Stimulated activated CD8-positive, alpha-beta memory T cell treated with anti-CD3 and anti-CD28 coated beads, Interleukin-4, amount 100 ng/mL, for 1 hour (primary cell): ENCODE data around the gene PCMT1.
"Not testable (repeated sequence)": the region's sequence is repeated elsewhere in the genome, so short reads cannot be mapped to it uniquely, and the experiment has no call there.

Experiments
- DNase-seq, 2 donors: peaks; one replicate each; pipeline ENCODE4 v3.0.0-alpha.2; 2020; ENCODE audit warnings: low read depth in 2 of 2, low spot score in 1 of 2

The PCMT1 gene

DNA sequence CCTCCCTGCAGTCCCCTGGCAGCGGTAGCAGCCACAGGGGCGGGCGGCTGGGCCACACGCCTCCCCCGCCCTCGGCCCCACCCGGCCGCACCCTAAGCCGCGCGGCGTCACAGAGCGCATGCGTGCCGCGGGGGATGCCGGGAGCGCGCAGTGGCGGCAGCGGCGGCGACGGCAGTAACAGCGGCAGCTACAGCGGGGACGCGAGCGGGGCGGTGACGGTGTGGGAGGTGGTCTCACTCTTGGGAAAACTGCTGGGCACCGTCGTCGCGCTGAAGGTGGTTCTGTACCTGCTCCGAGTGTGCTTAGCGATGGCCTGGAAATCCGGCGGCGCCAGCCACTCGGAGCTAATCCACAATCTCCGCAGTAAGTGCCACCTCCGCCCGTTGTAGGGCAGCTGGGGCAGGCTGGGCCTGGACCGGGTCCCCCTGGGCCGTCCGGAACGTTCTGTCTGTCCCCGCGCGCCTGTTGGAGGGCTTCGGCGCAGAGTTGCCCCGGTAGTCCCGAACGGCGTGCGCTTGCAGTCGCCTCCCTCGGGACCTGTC, at the start of gene PCMT1:
Gene PCMT1 (plus strand): TSS at position 148 of the 542 bp plus-strand sequence. CDS start 161 bp downstream, at position 309.
- peak; percentile 79 to 82 for DNase-seq

DNA sequence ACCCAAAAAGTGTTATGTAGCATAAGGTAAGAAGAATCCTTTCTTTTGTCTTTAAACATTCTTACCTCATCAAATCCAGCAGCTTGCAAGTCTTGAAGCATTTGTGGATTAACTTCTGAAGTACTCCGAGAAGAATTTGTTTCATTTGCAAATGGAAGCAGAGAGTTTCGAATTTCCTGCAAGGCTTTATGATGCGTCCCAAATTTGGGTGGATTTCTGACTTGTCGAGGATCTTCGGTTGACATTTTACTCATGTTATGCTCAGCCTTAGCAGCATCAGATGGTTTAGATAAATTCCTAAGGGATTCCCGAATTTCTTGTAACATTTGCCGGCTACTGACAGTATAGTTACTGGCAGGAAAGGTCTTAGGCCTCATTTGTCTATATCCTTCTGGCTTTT, 47.8 kb upstream of the PCMT1 start:
- DNase-seq, result no peak

DNA sequence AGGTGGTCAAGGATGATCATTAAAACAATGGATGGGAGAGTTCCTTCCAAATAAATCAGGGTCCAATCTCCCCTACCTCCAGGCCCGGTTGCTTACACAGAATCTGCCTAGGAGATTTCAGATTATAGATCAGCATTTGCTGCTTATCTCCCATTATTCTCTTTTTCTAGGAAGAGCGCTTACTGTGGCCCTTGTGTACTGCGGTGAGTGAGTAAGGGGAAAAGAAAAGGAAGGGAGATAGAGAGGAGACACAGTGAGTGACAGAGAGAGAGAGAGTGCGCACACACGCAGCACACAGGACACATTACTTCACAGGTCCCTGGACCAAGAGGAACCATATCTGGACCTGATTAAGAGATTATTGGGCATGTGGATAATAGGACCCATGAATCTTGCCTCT, 37.8 kb upstream of the PCMT1 start:
- no peak for DNase-seq

DNA sequence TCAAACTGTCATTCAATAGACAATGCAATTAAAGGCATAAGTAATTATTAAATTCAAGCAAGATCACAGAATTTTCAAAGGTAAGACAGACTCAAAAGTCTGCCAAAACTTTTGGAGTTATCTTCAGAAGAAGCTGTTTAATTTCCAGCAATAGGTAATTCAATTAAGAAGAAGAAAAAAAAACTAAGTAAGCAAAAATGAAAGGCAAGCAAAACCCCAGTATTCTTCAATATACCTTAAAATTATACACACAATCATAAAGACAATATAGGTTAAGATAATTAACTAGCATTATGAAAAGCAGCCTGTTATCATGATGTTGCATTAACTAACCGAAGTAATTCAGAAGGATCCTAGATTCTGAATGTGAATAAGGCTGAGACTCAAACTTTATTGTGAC, 35.1 kb upstream of the PCMT1 start:
- DNase-seq, result no peak

DNA sequence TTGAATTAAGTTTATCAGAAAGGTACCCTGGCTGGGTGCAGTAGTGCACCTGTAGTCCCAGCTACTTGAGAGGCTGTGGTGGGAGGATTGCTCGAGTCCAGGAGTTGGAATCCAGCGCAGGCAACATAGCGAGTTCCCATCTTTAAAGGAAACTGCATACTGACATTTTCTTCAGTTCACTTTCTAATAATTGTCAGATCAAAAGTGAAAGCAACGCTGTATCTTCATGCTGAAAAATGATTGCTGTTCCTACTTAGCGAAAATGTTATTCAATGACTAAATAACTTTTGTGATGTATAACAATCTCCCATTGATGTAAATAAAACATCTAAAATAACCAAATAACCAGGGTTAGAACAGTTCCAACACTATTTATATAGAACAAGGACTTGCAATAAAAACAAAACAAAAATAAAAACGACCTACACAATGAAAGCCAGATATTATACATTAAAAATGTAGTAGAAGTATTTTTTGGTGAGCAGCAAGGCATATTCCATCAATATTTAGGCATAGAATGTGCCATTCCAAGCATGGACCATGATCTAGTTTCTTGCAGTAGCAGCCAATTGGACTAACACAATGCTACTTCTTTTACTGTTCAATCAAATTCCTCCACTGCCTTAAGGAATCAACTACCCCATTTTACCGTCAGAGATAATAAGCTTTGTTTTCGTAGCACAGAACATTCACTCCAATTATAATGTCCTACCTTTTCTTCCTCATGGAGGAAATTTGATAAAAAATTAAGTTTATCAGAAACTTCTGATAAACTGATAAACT, 33.2 kb upstream of the PCMT1 start:
- DNase-seq, result no peak

DNA sequence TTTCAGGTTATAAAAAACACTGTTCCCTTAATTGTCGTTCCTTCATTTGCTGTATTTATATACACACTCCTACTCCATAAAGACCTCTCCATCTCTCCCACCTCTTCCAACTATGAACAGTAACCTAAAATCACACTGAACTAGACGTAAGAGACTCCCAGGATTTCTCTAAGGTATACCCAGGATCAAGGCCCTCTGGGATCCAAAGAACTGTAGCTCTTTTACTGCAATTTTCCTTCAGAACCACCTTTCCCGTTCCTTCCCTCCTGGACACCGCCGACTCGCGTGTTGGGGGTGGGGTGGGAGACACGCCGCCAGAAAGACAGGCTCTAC, 32.3 kb upstream of the PCMT1 start:
- DNase-seq, result no peak

DNA sequence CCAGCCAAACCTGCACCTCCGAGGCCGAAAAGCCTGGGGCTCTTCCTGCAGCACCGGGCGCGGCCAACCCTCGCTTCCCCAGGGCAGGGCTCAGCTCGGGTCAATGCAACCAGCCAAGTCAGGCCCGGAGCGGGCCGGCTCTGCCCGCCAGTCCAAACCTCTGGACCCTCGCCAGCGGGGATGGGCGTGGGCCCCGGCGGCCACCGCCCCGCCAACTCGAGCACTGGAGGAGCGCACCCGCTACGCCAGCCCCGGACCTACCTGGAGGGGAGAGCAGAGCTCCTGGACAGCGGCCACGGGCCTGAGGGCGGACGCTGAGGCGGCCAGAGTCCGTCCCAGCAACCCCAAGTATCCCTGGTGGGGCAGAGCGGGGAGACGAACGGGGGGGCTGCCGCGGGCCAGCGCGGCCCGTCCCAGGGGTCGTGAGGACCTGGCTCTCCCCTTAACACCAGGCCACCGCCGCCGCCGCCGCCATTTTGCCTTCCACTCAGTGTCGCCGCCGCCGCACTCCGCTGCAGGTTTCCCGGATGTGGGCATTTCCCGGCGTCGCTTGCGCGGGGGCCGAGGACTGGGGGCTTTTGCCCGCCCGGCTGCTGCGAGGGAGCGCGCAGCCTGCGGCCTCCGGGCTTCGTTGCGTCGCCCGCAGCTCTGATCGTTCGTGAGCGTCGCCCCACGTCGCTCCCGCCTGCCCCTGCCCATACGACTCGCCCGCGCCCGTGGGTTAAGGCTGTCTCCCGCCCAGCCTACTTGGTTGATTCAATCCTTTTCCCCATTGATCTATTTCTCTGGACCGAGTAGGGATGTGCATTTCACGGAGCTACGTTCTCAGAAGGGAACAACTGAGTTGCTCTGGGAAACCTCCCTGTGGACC, 31.7 kb upstream of the PCMT1 start, which contains the start of gene LATS1:
Gene LATS1 (minus strand): TSS at position 514 of the 871 bp plus-strand sequence. CDS start 15,975 bp downstream, outside the sequence.
- DNase-seq, result peak; percentile 83 to 86

DNA sequence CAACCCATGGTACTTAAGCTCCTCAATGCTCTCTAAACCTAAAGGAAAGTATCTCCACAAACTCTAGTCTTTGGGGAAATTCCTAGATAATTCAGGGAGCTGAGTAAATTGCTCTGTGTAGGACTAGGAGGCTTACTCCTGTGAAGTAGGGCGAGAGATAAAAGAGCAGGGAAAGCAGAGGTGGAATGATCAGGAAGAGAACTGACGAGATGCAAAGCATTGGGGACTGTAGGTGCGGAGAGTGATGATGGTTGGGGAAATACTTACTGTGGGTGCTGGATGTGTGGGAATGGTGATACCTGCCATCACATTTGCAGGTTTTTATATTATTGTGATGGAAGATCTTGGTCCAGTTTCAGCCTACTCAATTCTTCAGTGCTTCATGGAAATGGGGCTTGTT, 30.0 kb upstream of the PCMT1 start:
- no peak for DNase-seq

DNA sequence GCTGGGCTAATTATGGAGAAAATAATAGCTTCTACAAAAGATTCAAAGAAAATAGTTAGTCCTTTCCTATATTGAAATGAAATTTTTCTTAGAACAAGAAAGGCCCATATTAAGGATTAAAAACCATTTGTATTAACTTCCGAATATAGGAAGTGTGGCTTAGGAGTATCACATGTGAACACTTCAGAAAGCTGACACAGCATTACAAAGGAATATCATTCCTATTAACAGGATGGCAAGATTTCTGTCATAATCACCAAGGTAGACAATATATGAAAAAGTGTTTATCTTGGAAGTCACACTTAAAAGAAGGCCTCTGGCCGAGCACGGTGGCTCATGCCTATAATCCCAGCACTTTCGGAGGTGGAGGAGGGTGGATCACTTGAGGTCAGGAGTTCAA, 26.3 kb upstream of the PCMT1 start:
- no peak for DNase-seq

DNA sequence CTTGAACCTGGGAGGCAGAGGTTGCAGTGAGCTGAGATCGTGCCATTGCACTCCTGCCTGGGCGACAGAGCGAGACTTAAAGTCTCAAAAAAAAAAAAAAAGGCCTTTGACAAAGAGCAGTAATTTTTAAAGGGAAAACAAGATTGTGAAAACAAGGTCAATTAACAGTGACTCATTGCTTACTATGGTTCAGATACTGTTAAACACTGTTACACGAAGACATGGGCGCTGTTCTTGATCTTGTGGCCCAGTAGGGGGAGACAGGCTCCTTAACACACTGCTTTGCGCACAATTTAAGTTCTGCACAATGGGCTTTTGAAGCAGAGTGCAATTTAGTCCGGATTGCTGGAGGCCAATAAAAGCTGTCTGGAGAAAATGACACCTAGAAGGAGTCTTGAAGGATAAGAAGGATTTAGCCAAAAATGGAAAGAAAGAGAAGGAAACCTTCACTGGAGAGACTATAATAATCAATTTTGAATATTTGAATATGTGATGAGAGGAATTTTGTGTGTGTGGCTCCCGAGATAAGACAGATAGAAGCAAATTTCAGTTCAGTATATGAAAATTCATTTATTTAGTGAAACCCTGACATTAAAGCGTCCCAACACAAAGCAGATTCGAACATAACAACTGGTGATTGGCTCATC, 25.6 kb upstream of the PCMT1 start:
- peak; percentile 16 to 17 for DNase-seq

DNA sequence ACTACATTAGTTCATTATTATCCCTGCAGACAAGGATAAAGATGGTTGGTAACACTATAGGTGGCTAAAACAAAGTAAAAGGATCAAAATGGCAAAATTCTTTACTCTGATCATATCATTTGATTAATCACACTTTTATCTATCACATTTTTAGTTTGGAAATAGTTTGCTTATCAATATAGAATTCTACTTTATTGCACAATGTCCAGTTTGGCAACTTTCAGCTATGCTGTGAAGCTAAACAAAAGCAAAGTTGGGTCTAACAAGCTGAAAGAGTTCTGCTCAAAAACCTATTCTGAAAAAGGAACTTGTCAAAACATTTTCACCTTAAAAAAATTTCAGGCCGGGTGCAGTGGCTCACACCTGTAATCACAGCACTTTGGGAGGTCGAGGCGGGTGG, 23.8 kb upstream of the PCMT1 start:
- DNase-seq, result no peak

DNA sequence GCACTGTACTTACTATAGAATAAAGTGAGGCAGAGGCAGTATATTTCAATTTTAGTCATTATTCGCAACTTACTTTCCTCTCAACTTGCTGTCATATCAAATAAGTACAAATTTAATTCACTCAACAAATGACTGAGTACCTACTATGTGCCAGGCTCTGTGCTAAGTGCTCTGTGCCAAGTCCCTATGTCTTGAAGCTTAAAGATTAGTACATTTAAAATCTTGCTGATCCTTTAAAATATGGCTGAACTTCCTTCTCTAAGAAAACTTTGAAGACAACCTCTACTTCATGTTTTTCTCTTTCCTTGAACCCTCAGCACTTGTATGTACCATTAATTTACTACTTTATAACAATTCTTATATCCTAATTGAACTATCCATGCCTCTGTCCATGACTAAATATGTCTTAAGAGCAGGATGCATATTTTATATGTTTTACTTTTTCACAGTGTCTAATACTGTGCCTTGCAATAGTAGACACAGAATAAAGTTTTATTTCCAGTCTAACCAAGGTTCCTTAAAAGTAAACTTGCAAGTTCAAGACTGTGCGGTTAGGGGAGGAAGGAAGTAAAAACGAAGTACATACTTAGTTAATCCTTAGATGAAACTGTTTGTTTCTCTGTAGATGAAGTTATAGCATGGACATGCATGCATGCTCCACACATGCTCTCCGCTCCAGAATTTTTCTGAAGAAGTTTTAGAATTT, 21.6 kb upstream of the PCMT1 start:
- DNase-seq, result no peak

DNA sequence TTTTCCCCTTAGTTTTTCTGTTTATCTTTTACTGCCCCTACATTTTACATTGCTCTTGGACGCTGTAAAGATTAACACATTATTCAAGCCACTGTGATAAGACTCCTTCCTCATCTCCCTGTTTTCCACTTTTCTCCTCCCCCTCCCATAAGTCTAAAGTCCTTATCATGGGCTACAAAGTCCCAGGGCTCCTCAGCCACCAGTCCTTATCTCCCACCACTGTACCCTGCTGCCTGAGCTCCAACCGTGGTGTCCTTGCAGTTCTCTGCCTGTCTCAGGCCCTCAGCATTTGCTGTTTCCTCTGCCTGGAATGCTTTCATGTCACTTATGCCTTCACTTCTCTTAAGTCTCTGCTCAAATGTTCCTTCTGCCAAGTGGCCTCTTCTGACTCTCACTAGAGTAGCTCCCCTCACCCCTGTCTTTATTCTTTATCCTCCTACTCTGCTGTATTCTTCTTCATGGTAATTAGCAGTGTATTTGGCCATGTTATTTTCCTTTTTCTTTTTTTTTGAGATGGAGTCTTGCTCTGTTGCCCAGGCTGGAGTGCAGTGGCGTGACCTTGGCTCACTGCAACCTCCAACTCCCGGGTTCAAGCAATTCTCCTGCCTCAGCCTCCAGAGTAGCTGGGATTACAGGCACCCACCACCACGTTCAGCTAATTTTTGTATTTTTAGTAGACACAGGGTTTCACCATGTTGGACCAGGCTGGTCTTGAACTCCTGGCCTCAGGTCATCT, 20.9 kb upstream of the PCMT1 start:
- DNase-seq, result no peak

DNA sequence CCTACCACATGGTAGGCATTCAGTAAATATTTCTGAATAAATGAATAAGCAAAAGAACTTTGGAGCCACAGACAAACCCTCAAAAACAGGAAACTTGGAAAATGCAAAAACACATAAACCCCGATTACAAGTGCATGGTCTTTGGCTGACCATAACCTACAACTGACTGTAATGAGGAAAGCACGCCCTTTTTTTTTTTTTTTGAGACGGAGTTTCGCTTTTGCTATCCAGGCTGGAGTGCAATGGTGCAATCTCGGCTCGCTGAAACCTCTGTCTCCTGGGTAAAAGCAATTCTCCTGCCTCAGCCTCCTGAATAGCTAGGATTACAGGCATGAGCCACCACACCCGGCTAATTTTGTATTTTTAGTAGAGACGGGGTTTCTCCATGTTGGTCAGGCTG, 19.7 kb upstream of the PCMT1 start:
- DNase-seq, result no peak

DNA sequence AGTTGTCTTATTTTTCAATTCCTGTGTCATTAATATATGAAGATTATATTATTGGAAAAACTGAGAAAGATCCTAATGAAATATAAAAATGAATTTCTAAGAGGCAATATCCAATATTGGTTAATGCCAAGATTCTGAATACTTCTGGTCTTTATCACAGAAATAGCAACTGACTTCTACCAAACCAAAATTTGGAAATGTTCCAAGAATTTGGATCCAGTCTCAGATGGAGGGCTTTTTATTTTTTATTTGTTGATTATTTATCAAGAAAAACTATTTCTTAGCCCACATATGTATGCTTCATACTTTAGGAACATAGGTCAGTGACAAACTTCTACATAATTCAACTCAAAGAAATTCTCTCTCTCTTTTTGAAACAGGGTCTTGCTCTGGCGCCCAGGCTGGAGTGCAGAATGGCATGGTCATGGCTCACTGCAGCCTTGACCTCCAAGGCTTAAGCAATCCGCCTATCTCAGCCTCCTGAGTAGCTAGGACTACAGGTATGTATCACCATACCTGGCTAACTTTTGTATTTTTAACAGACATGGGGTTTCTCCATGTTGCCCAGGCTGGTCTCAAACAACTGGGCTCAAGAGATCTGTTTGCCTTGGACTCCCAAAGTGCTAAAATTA, 16.3 kb upstream of the PCMT1 start:
- no peak for DNase-seq

DNA sequence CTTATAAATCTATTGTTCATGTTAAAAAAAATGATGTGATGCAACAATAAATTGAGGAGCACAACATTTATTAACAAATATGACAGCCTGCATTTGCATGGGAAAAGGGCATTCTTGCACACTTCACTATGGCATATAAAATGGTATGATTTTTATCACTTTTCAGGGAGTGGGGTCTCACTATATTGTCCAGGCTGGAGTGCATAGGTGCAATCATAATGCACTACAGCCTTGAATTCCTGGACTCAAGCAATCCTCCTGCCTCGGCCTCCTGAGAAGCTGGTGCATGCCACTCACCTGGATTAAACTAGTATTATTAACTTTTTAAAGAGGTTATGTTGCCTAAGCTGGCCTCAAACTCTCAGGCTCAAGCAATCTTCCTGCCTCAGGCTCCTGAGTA, 14.6 kb upstream of the PCMT1 start:
- DNase-seq, result no peak

DNA sequence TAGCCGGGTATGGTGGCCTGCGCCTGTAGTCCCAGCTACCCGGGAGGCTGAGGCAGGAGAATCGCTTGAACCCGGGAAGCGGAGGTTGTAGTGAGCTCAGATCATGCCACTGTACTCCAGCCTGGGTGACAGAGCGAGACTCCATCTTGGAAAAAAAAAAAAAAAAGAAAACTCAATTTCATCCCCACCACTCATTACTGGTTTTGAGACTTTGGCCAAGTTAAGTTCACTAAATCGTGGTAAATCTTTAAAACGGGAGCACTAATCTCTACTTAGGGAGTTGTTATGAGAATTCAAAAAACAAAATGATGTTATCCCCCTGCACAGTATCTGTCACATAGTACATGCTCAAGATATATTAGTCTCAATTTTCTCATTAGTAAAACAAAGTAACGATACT, 4.3 kb upstream of the PCMT1 start:
- DNase-seq, result not testable (repeated sequence)

DNA sequence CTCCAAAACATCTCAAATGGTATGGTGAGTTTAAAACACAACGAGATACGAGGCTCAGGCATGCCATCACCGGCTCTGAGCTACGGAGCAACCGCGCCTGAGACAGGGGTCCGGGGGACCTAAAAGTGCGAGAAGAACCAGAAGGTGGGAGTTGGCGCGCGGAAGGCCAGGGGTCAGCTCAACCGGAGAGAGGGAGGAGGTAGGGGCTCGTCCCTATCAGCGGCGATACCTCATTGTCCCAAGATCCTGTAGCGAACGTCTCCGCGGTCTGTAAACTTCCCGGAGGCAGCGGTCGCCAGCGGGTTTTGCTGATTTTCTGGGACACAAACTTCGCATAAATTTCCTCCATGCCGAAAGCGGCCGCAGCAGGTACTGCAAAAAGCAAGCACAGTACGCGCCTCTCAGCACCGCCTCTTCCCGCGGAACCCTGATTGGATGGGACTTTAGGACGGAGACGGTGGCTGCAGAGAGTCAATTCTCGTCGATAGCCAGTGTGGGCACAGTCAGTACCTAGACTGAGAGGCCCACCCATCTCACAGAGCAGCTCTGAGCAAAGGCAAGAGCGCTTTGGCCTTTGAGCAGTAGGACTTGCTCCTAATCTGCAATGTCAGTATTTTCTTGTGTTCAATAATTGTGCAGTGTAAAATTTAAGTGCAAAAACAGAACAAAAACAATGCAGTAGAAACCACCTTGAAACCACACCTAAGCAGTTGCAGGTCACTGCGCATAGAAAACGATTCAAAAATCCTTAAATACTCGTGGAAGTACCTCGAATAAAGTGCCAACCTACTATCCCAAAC, 3.2 kb upstream of the PCMT1 start, which contains the start of gene NUP43:
Gene NUP43 (minus strand): TSS at position 383 of the 800 bp plus-strand sequence. CDS start 34 bp downstream, at position 349.
- DNase-seq, result peak; percentile 84 to 86

DNA sequence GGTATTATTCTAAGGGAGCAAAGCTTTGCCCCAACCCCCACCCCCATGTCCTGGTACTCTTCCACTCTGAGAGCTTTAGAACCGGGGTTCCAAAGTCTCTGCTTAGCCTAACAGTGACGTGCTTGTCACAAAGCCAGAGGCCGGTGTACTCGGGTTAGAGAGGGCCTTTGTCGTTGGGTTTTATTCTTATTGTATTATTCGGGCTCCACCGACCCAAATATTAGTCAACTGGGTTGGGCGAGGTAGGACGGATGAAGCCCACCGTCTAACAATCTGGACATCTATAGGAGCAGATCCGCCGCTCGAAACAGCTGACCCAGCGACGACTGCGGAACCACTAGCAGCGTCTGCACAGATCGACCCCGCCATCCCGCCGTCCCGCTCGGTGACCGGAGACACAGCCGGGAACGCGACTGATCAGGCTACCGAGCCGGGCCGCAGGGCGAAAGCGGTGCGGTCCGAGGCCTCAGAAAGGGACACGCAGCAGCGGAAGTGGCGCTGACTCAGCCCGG, 403 bp upstream of the PCMT1 start:
- not testable (repeated sequence) for DNase-seq
